ENCODE measurements around the gene ELOF1. TPM values are rescaled to one million over a fixed set of nuclear protein-coding genes. Genes with fewer than 3 reads are reported as not detected.
A peak's percentile ranks its signal among the peaks of the same experiment; 100 is the strongest.

ELOF1 gene
- total and polyA plus RNA-seq, 2 of the 13 experiments (the other 11 are each of a cell fraction or from before 2014, with no cell fraction given), result 14.5 to 43.2 TPM

- TF ChIP-seq ZSCAN30 (CRISPR knock-in tag; IDR thresholded peaks at IDR 0.05) (no peak), ZNF124 (CRISPR knock-in tag; IDR thresholded peaks at IDR 0.05) (0 out of 2 replicates have a peak, but pooled peaks have one; percentile 21), SAP130 (CRISPR knock-in tag; IDR thresholded peaks at IDR 0.05; ENCODE audit: low read depth) (peak; percentile 88), RCOR2 (CRISPR knock-in tag; IDR thresholded peaks at IDR 0.05) (no peak), SETDB1 (CRISPR knock-in tag; IDR thresholded peaks at IDR 0.05; ENCODE audit: borderline replicate concordance) (no peak), ZNF326 (CRISPR knock-in tag; IDR thresholded peaks at IDR 0.05; ENCODE audit: borderline replicate concordance) (no peak), ATF4 (CRISPR knock-in tag; IDR thresholded peaks at IDR 0.05) (no peak), REXO4 (CRISPR knock-in tag; IDR thresholded peaks at IDR 0.05; ENCODE audit: borderline replicate concordance) (peak; percentile 52; the same call in 1 of the 2 replicates), ZFX (CRISPR knock-in tag; IDR thresholded peaks at IDR 0.05; ENCODE audit: low read depth) (peak; percentile 100), CEBPZ (IDR thresholded peaks at IDR 0.05; ENCODE audit: low read length) (no peak), RFX1 (IDR thresholded peaks at IDR 0.05) (peak; percentile 65; the same call in 1 of the 2 replicates), ZNF597 (CRISPR knock-in tag; IDR thresholded peaks at IDR 0.05) (no peak), BHLHE40 (IDR thresholded peaks at IDR 0.05; ENCODE audit: low read length) (no peak; the same call in 1 of the 2 replicates), ZNF83 (CRISPR knock-in tag; IDR thresholded peaks at IDR 0.05; ENCODE audit: borderline replicate concordance) (0 out of 2 replicates have a peak, but pooled peaks have one; percentile 42), TFE3 (CRISPR knock-in tag; IDR thresholded peaks at IDR 0.05) (peak; percentile 39; the same call in 1 of the 2 replicates)
Measured at GRCh38 chr19:11597202-11598102, 38.4 kb upstream of the ELOF1 start, which contains the start of gene ZNF627 (continued).
